ENCODE data around the gene SLC22A3.

DNA sequence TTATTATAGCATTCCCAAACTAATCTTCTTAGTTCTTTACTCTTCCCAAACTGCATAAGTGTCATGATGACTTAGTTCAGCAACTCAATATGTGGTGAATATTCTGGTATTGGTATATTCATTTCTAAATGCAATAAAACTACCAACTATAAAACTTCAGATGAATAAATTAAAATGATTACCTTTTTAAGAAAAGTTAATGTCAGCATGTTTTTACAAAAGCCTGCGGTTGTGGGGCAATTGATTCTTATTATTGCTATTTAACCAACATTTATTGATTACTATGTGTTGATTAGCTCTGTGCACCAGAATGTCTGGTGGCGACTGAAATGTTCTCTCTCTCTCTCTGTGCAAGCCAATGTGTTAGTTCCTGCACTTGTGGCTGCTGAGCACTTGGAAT, 5.0 kb upstream of the SLC22A3 start:
- TF ChIP-seq, protein P1, sequence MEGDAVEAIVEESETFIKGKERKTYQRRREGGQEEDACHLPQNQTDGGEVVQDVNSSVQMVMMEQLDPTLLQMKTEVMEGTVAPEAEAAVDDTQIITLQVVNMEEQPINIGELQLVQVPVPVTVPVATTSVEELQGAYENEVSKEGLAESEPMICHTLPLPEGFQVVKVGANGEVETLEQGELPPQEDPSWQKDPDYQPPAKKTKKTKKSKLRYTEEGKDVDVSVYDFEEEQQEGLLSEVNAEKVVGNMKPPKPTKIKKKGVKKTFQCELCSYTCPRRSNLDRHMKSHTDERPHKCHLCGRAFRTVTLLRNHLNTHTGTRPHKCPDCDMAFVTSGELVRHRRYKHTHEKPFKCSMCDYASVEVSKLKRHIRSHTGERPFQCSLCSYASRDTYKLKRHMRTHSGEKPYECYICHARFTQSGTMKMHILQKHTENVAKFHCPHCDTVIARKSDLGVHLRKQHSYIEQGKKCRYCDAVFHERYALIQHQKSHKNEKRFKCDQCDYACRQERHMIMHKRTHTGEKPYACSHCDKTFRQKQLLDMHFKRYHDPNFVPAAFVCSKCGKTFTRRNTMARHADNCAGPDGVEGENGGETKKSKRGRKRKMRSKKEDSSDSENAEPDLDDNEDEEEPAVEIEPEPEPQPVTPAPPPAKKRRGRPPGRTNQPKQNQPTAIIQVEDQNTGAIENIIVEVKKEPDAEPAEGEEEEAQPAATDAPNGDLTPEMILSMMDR (conservative IDR thresholded peaks at IDR 0.05; ENCODE audit: low read depth, low read length), result no peak
- TF ChIP-seq, protein P2, sequence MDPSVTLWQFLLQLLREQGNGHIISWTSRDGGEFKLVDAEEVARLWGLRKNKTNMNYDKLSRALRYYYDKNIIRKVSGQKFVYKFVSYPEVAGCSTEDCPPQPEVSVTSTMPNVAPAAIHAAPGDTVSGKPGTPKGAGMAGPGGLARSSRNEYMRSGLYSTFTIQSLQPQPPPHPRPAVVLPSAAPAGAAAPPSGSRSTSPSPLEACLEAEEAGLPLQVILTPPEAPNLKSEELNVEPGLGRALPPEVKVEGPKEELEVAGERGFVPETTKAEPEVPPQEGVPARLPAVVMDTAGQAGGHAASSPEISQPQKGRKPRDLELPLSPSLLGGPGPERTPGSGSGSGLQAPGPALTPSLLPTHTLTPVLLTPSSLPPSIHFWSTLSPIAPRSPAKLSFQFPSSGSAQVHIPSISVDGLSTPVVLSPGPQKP (IDR thresholded peaks at IDR 0.05; ENCODE audit: borderline replicate concordance, low read depth, low read length), result no peak
- TF ChIP-seq USF2 (IDR thresholded peaks at IDR 0.05; ENCODE audit: low read depth, low read length) (no peak), POLR2A (IDR thresholded peaks at IDR 0.05; ENCODE audit: low read depth, low read length) (no peak), CEBPB (IDR thresholded peaks at IDR 0.05; ENCODE audit: low read depth, low read length) (no peak), RAD21 (IDR thresholded peaks at IDR 0.05; ENCODE audit: low read length) (no peak)
